Activated naive CD4-positive, alpha-beta T cell treated with anti-CD3 and anti-CD28 coated beads, Interleukin-2, amount 10 ng/mL, durations not matched to agents 7 days and 5 days (primary cell): Measurements from ENCODE around the gene KLHDC7A.
"Not testable (repeated sequence)": the region's sequence is repeated elsewhere in the genome, so short reads cannot be mapped to it uniquely, and the experiment has no call there.

Source experiments
- CTCF ChIA-PET: fragments of 350-600 bp; sonication (Branson Sonifier 250); formaldehyde crosslinking; loops from one replicate; lab custom pipeline; 2021; ENCODE audit warnings: antibody characterized with exemption; lab: Charles Lee
- DNase-seq: peaks from one replicate; pipeline ENCODE4 v3.0.0-alpha.2; 2020
- H3K27ac Mint-ChIP-seq: one replicate; pipeline ENCODE4 v1.8.0; 2021; ENCODE audit warnings: mild to moderate bottlenecking, moderate library complexity, mixed read lengths
- H3K27me3 Mint-ChIP-seq: one replicate; pipeline ENCODE4 v1.8.0; 2021; ENCODE audit warnings: mild to moderate bottlenecking, mixed read lengths
- H3K36me3 Mint-ChIP-seq: one replicate; pipeline ENCODE4 v1.8.0; 2021; ENCODE audit warnings: mixed read lengths
- H3K4me1 Mint-ChIP-seq: one replicate; pipeline ENCODE4 v1.8.0; 2021; ENCODE audit warnings: mixed read lengths
- H3K4me3 Mint-ChIP-seq: one replicate; pipeline ENCODE4 v1.8.0; 2021; ENCODE audit warnings: mild to moderate bottlenecking, moderate library complexity, mixed read lengths
- H3K9me3 Mint-ChIP-seq: one replicate; pipeline ENCODE4 v1.8.0; 2021; ENCODE audit warnings: mixed read lengths

Gene KLHDC7A

DNA sequence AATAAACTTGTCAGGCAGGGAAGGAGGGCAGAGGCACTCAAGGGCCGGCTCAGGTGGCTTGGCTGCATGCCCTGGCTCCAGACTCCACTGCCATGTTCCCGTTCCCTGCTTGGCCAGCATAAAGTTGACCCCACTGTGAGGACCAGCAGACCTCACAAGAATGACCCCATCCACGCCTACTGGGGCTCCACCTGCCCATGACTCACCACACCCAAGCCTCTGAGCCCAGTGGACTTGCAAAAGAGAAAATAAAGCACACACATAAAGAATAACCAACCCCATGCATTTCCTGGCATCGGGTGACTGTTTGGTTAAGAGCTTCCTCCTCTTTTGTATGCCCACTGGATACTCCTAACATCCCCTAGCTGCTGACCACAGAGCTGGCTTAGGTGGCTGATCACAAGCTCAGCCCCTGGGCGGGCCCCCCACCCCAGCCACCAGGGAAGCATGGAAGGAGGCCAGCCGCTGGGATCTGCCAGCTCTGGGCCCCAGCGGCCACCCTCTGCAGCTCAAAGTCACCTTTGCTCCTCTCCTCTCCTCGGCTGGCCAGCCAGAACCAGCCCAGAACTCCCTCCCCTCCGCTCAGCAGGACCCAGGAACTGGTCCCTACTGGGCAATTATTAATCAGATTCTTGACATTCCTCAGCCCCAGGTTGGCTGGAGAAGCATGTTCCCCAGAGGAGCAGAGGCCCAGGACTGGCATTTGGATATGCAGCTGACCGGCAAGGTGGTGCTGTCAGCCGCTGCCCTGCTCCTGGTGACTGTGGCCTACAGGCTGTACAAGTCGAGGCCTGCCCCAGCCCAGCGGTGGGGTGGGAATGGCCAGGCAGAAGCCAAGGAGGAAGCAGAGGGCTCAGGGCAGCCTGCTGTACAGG lies at the start of gene KLHDC7A:
KLHDC7A (plus strand) TSS at position 616 of the 875 bp plus-strand sequence; CDS start at position 668, 52 bp downstream.
- no peaks in the 10 kb centered on the region for H3K36me3 Mint-ChIP-seq
- peaks cover 14% of the 10 kb centered on the region for H3K4me1 Mint-ChIP-seq
- no peaks in the 10 kb centered on the region for H3K9me3 Mint-ChIP-seq
- no peak within 1 kb of the TSS for H3K4me3 Mint-ChIP-seq
- no peak for DNase-seq
- CTCF ChIA-PET: no interaction called here
- peaks cover 11% of the 10 kb centered on the region for H3K27me3 Mint-ChIP-seq
- no peak within 1 kb of the TSS for H3K27ac Mint-ChIP-seq

DNA sequence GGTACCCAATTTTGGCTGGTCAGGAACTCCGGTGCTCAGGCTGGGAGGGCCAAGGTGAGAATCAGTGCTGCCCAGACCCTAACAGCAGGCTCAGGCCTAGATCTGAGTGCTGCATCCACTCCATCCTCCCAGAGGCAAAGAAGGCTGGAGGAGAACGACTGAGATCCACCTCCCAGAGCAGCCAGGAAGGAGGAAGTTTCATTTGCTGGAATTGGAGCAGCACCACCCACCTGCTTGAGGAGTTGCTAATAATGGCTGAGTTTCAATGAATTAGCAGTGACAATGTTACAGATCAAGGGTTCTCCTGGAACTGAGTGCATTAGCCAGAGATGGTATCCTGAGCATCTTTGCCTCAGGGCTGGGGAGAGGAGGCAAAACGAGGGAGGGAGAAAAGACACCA lies 46.7 kb upstream of the KLHDC7A start:
- no peak for DNase-seq
- Mint-ChIP-seq H3K27me3 (peaks cover 8% of the 10 kb centered on the region), H3K27ac (no peak overlapping the region), H3K9me3 (peaks cover 9% of the 10 kb centered on the region), H3K4me1 (no peaks in the 10 kb centered on the region), H3K36me3 (no peaks in the 10 kb centered on the region), H3K4me3 (no peak overlapping the region)
- CTCF ChIA-PET: no interaction called here

DNA sequence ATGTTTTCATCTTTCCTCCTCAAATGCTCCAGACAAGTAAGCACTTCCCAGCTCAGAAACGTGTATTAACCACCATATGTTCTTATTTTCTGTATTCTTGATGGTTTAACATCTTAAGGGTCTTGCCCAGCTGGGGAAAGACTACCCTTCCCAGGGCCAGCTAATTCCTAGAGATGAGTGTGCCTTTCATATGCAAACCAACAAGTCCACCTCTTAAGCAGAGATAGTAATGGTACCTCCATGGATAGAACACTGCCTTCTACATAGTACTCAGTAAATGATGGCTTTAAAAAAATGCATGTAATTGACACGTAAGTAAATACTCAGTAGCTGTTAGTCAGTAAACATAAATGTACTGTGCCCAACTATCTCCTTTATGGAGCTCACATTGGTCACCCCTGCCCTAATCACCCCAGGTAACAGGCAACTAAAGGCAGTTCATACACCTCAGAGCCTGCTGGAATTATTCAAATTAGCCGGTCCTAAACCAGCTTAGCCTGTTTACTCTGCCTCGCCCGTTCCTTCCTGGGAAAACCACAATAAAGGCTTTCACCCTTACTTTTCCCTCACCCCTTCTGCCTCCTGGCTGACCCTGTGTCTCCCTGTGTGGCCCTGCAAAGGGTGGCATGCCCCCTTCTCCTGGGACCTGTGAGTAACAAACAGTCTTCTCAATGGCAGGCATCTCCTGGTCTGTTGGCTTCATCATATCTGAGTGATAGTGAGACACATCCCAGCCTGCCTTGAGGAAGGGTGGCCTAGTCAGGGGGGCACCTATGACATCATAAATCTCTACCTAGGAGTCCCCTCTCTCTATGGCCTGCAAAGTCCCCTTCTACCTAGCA lies 40.1 kb upstream of the KLHDC7A start:
- H3K9me3 Mint-ChIP-seq: peaks cover 9% of the 10 kb centered on the region
- peaks cover 8% of the 10 kb centered on the region for H3K27me3 Mint-ChIP-seq
- H3K36me3 Mint-ChIP-seq: no peaks in the 10 kb centered on the region
- H3K27ac Mint-ChIP-seq: no peak overlapping the region
- H3K4me3 Mint-ChIP-seq: no peak overlapping the region
- CTCF ChIA-PET: no interaction called here
- no peaks in the 10 kb centered on the region for H3K4me1 Mint-ChIP-seq
- DNase-seq: no peak

DNA sequence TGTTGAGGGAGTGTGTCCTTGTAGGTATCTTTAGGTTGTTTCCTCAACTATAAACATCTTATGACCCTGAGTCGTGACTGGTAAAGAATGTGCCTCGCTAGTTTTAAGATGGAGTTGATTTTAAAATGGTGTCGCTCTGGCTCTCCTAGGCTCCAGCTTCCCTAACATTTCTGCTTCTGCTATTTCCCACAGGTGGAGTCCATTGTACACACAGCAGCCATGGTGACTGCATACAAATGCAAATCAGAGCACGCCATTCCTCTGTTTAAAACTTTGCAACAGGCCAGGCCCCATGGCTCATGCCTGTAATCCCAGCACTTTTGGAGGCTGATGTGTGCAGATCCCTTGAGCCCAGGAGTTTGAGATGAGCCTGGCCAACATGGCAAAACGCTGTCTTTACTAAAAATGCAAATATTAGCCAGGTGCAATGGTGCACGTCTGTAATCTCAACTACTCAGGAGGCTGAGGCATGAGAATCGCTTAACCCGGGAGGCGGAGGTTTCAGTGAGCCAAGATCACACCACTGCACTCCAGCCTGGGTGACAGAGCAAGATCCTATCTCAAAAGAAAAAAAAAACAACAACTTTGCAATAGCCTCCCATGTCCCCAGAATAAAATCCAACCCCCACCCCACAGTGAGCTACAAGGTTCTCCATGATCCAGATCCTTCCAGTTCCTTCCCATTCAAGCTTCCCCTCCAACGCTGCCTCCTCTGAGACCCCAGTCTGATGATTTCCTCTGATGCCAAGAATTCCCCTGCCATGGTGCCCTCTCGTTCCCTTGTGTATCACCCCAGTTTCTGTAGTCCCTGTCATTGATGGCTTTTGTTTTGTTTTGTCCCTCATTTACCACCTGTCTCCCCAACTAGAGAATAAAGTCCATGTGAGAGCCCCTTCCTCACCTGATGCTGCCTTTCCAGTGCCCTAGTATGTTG lies 36.9 kb upstream of the KLHDC7A start:
- no peak for DNase-seq
- no peaks in the 10 kb centered on the region for H3K36me3 Mint-ChIP-seq
- CTCF ChIA-PET: no interaction called here
- H3K9me3 Mint-ChIP-seq: no peaks in the 10 kb centered on the region
- H3K4me1 Mint-ChIP-seq: no peaks in the 10 kb centered on the region
- no peak overlapping the region for H3K4me3 Mint-ChIP-seq
- H3K27ac Mint-ChIP-seq: no peak overlapping the region
- peaks cover 5% of the 10 kb centered on the region for H3K27me3 Mint-ChIP-seq

DNA sequence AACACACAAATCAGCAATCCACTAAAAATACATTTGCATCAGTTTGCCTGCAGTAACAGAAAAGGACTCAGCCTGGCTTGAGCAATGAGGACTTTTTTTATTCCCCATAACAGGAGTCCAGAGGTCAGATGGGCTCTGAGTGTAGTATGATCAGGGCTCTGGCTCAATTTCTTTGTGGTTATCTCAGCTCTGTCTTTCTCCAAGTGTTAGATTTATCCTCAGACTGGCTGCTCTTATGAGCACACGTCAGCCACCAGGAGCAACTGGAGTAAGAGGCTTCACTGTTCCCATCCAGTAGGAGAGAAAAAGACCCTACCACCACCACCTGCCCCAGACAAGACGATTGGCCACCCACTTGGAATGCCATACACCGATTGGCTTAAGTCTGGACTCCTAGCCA lies 36.2 kb upstream of the KLHDC7A start:
- CTCF ChIA-PET: no interaction called here
- H3K9me3 Mint-ChIP-seq: no peaks in the 10 kb centered on the region
- no peak for DNase-seq
- no peak overlapping the region for H3K27ac Mint-ChIP-seq
- H3K4me1 Mint-ChIP-seq: no peaks in the 10 kb centered on the region
- H3K4me3 Mint-ChIP-seq: no peak overlapping the region
- H3K27me3 Mint-ChIP-seq: peaks cover 5% of the 10 kb centered on the region
- no peaks in the 10 kb centered on the region for H3K36me3 Mint-ChIP-seq

DNA sequence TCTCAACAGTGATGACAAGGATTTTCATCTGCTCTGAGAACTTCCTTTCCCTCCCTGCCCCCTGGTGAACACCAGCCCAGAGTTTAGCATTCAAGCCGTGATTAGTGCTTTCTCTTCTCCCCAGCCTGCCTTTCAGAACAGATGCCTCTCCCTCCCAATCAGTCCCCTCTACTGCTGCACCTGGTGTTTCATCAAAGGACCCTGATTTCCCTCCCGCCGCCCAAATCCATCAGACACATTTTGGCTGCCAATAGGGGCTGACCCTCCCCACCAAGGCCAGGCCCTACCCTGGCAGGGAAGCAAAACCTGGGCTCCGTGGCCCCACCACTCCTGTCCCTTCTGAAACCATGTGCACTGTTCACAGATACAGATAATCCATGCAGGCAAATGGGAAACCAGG lies 34.0 kb upstream of the KLHDC7A start:
- CTCF ChIA-PET: no interaction called here
- Mint-ChIP-seq H3K27me3 (peaks cover 5% of the 10 kb centered on the region), H3K36me3 (no peaks in the 10 kb centered on the region), H3K27ac (no peak overlapping the region), H3K9me3 (no peaks in the 10 kb centered on the region), H3K4me1 (no peaks in the 10 kb centered on the region), H3K4me3 (no peak overlapping the region)
- DNase-seq: no peak

DNA sequence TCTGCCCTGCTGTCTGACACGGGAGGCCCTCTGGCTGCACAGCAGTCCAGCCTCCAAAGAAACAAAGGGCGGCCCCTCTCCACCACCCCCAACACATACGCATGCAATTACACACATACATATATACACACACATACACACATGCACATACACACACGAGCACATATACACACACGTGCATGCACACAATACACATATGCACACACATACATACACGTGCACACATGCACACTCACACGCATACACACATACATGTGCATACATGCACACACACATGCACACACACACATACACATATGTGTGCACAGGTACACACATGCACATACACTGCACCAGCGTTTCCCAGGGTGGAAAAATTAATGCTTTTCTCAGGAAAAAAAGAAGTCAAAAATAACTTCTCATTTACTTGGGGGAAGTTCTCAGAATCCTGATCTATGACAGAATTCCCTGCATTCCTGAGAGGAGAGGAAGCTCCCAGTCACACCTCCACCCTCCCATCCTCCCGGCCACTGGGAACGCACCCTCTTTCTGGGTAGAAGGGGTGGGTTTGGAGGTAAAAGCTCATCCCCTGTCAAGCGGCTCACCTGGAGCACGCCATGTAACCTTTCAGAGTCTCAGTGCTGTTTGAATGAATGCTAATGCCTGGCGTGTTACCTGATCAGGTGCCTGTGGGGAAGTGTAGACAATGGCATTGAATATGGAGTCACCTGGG lies 33.1 kb upstream of the KLHDC7A start:
- Mint-ChIP-seq H3K4me3 (no peak overlapping the region), H3K27me3 (peaks cover 5% of the 10 kb centered on the region), H3K36me3 (no peaks in the 10 kb centered on the region), H3K4me1 (no peaks in the 10 kb centered on the region), H3K27ac (no peak overlapping the region), H3K9me3 (no peaks in the 10 kb centered on the region)
- no peak for DNase-seq
- CTCF ChIA-PET: no interaction called here

DNA sequence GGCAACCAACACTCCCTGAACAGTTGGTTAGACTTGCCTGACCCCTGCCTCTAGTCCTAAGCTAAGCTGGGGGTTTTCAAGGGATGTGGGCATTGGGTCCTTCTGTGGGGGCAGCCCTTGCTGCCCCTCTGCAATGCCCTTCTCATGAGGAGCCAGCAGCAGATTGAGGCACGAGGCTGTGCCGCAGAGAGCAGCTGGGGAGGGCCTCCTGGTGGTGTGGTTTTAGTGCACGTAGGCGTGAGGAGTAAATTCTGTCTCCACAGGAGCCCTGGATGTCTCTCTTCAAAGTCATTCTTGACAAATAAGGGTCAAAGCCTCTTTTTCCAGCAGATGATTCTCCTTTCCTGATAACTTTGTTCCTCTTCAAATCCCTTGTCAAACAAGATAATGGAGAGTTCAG lies 31.8 kb upstream of the KLHDC7A start:
- DNase-seq: no peak

DNA sequence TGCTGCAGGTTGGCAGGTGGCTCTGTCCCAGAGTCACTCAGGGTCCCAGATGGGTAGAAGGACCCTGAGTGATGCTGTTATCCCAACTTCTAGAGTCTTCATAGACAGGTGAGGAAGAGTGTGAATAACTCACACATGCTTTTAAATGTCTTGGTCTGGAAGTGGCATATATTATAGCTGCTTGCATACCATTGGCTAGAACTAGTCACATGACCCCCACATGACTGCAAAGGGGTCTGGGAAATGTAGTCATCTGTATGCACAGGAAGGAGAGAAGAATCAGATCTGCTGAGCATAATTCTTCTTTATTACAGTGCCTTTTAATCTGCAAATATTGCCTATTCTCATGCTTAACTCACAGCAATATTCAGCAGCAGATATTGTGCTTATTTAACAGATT lies 28.2 kb upstream of the KLHDC7A start:
- Mint-ChIP-seq H3K4me3 (no peak overlapping the region), H3K27me3 (peaks cover 11% of the 10 kb centered on the region)
- DNase-seq: no peak

More for the DNA sequence above, 31.8 kb upstream of the KLHDC7A start:
- H3K36me3 Mint-ChIP-seq: no peaks in the 10 kb centered on the region
- H3K27me3 Mint-ChIP-seq: peaks cover 5% of the 10 kb centered on the region
- no peaks in the 10 kb centered on the region for H3K4me1 Mint-ChIP-seq
- H3K4me3 Mint-ChIP-seq: no peak overlapping the region
- H3K9me3 Mint-ChIP-seq: no peaks in the 10 kb centered on the region
- CTCF ChIA-PET: no interaction called here
- H3K27ac Mint-ChIP-seq: no peak overlapping the region

DNA sequence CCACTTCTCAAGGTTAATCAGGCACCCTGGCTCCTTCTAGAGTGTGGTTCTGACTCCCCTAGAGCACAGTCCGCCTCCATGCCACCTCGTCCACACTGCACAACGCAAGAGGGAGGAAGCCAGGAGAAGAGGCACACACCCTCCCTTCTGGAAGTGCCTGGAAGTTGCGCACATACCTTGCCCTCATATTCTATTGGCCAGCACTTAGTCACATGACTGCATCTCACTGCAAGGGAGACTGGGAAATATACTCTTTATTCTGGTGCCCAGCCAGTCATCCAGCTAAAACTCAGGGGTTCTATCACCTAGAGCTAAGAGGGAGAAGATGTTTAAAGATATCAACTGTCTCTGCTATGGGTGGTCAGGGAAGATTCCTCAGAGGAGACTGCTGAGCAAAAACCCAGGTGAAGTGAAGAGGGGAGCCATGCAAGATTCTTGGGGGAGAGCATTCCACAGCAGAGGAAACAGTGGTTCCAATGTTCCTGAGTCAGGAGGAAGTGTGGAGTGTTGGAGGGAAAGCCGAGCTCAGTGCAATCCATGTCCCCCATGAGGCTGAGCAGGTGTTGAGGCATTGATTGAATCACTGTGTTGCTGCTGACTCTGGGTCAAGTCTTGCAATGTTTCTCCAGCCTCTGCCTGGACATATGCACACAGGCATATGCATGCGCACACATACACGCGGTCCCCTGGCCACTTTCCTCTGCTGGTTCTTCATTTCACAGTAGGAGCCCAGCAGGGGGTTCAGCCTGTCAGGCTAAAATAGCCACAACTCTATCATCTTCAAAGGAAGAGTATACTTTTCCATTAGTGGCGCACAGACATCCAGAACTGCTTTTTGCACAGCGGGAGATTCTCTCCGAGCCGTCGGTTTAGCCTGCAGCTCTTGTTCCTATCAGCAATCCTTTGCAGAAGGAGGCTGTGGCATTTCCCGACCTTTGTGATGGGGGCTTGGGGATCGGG lies 22.3 kb upstream of the KLHDC7A start:
- peaks cover 21% of the 10 kb centered on the region for H3K27me3 Mint-ChIP-seq
- H3K36me3 Mint-ChIP-seq: no peaks in the 10 kb centered on the region
- CTCF ChIA-PET: no interaction called here
- no peaks in the 10 kb centered on the region for H3K4me1 Mint-ChIP-seq
- H3K4me3 Mint-ChIP-seq: no peak overlapping the region
- no peak overlapping the region for H3K27ac Mint-ChIP-seq
- no peak for DNase-seq
- H3K9me3 Mint-ChIP-seq: no peaks in the 10 kb centered on the region

More for the DNA sequence above, 28.2 kb upstream of the KLHDC7A start:
- Mint-ChIP-seq H3K27ac (no peak overlapping the region), H3K9me3 (no peaks in the 10 kb centered on the region), H3K4me1 (no peaks in the 10 kb centered on the region), H3K36me3 (no peaks in the 10 kb centered on the region)
- CTCF ChIA-PET: no interaction called here

DNA sequence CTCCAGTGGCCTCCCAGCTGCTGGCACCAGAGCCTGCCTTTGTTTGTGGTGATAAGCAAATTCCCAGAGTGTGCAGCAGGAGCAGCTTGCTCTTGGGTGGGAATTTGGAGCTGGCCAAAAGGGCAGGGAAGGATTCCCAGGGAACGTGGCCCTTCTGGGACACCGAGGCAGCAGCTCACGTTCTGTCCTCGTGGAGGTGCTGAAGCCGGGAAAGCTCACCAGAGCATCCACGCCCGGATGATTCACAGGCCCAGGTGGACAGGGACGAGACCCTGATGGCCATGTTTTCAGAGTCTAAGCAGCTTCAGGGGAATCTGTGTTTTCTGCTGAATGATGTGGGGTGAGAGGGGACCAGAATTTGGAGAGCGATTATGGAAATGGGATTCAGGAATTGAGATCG lies 19.1 kb upstream of the KLHDC7A start:
- H3K9me3 Mint-ChIP-seq: no peaks in the 10 kb centered on the region
- DNase-seq: no peak
- H3K36me3 Mint-ChIP-seq: no peaks in the 10 kb centered on the region
- H3K27me3 Mint-ChIP-seq: peaks cover 15% of the 10 kb centered on the region
- H3K27ac Mint-ChIP-seq: no peak overlapping the region
- H3K4me1 Mint-ChIP-seq: no peaks in the 10 kb centered on the region
- CTCF ChIA-PET: no interaction called here
- no peak overlapping the region for H3K4me3 Mint-ChIP-seq

DNA sequence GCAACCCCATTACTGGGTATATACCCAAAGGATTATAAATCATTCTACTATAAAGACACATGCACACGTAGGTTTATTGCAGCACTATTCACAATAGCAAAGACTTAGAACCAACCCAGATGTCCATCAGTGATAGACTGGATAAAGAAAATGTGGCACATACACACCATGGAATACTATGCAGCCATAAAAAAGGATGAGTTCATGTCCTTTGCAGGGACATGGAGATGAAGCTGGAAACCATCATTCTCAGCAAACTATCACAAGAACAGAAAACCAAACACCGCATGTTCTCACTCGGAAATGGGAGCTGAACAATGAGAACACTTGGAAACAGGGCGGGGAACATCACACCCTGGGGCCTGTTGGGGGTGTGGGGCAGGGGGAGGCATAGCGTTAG lies 18.2 kb upstream of the KLHDC7A start:
- H3K36me3 Mint-ChIP-seq, CTCF ChIA-PET, DNase-seq, H3K9me3 Mint-ChIP-seq, H3K4me3 Mint-ChIP-seq, H3K4me1 Mint-ChIP-seq, H3K27ac Mint-ChIP-seq: not testable (repeated sequence)
- peaks cover 15% of the 10 kb centered on the region for H3K27me3 Mint-ChIP-seq

DNA sequence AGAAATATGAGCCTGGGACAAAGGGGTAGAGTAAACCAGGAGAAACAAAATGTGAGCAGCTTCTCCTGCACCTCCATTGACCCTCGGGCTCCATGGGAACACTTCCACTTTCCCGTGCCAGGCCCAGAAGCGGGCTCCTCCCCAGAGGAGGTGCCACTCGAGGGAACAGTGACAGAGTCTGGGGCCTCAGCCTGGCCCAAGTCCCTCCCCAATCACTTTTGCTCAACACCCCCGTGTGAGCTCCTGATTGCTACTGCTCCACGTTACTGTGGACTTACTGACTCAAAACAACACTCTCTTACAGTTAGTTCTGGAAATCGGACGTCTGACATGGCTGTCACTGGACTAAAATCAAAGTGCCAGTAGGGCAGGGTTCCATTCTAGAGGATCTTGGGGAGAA lies 17.7 kb upstream of the KLHDC7A start:
- no peak overlapping the region for H3K4me3 Mint-ChIP-seq
- no peaks in the 10 kb centered on the region for H3K36me3 Mint-ChIP-seq
- no peak for DNase-seq
- CTCF ChIA-PET: no interaction called here
- peaks cover 2% of the 10 kb centered on the region for H3K9me3 Mint-ChIP-seq
- no peaks in the 10 kb centered on the region for H3K4me1 Mint-ChIP-seq
- H3K27me3 Mint-ChIP-seq: peaks cover 15% of the 10 kb centered on the region
- no peak overlapping the region for H3K27ac Mint-ChIP-seq
